SJSA1 (cell line): ENCODE measurements around the gene REC8. TPM values are rescaled to one million over a fixed set of nuclear protein-coding genes. Genes with fewer than 3 reads are reported as not detected.

Experiments used
- DNase-seq, 2 experiments: peaks; one replicate each; pipeline ENCODE4 v3.0.0-alpha.2; 2015 to 2020; ENCODE audit warnings: low spot score in 2 of 2, low read depth in 1 of 2
- H3K27ac ChIP-seq: fragments of 250-450 bp; sonication (Bioruptor Pico); 2 replicates; pipeline ENCODE4 v1.5.1; 2020; ENCODE audit warnings: mild to moderate bottlenecking, moderate library complexity
- H3K27me3 ChIP-seq: fragments of 250-450 bp; sonication (Bioruptor Pico); replicated peaks from 2 replicates; pipeline ENCODE4 v1.5.1; 2020; ENCODE audit warnings: mild to moderate bottlenecking, moderate library complexity
- H3K36me3 ChIP-seq: fragments of 250-450 bp; sonication (Bioruptor Pico); 2 replicates; pipeline ENCODE4 v1.5.1; 2020; ENCODE audit warnings: mild to moderate bottlenecking
- H3K4me1 ChIP-seq: fragments of 250-450 bp; sonication (Bioruptor Pico); replicated peaks from 2 replicates; pipeline ENCODE4 v1.6.1; 2021; ENCODE audit warnings: mild to moderate bottlenecking
- H3K4me3 ChIP-seq: fragments of 250-450 bp; sonication (Bioruptor Pico); 2 replicates; pipeline ENCODE4 v1.5.1; 2020; ENCODE audit warnings: mild to moderate bottlenecking
- H3K9me3 ChIP-seq: fragments of 250-450 bp; sonication (Bioruptor Pico); replicated peaks from 2 replicates; pipeline ENCODE4 v1.5.1; 2020; ENCODE audit warnings: mild to moderate bottlenecking
- total RNA-seq: library from RNA; depleted of rRNA; stranded (reverse); fragments of >200 nt; shearing (Covaris generic); gene quantifications from 2 replicates; pipeline ENCODE4 v1.2.3, GENCODE V29; 2014

REC8 gene
- total RNA-seq, 1 experiment from 2014 or later = 0.47 TPM

DNA sequence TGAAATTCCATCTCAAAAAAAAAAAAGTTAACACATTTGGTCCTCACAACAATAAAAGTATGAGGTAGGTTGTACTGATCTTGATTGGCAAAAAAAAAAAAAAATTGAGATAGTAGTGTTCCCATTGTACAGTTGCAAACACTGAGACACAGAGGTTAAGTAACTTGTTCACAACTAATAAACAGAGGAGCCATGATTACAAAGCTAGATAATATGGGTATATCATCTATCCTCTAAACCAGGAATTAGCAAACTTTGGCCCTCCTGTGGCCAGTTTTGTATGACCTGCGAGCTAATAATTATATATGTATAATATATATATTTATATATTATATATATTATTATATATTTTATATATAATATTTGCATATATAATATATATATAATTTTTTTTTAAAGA, 38.1 kb upstream of the REC8 start:
- H3K4me3 ChIP-seq = no peak overlapping the region

DNA sequence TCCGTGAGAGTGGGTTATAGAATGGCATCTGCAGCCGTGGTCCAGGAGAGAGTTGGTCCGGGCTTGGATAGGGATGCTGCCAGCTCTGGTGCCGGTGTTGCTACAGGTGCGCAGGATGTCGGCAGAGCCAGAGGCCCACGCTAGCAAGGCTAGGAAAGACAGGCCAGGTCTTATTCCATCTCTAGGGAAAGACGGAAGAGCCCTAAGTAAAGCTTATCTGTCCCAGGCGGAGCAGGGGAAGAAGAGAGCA, 36.4 kb upstream of the REC8 start:
- Histone ChIP-seq H3K4me3 (peak overlapping the region; percentile 91), H3K27ac (no peak overlapping the region), H3K36me3 (peaks cover 38% of the 10 kb centered on the region), H3K4me1 (peaks cover 13% of the 10 kb centered on the region), H3K27me3 (no peaks in the 10 kb centered on the region), H3K9me3 (no peaks in the 10 kb centered on the region; the same call in 1 of the 2 replicates)
- no peak for DNase-seq

More for the DNA sequence above, 38.1 kb upstream of the REC8 start:
- DNase-seq = no peak
- H3K27ac ChIP-seq = no peak overlapping the region
- no peaks in the 10 kb centered on the region; the same call in 1 of the 2 replicates for H3K9me3 ChIP-seq
- H3K27me3 ChIP-seq = no peaks in the 10 kb centered on the region
- H3K36me3 ChIP-seq = peaks cover 27% of the 10 kb centered on the region
- peaks cover 13% of the 10 kb centered on the region for H3K4me1 ChIP-seq

GRCh38 chr14:24135834-24136683, 35.8 kb upstream of the REC8 start, which contains the start of gene PSME1:
PSME1 (plus strand) TSS chr14:24136194; CDS start chr14:24136263, 69 bp downstream.
- Histone ChIP-seq H3K36me3 (peaks cover 38% of the 10 kb centered on the region), H3K4me3 (peak within 1 kb of the TSS; percentile 91), H3K4me1 (peaks cover 13% of the 10 kb centered on the region), H3K27ac (peak within 1 kb of the TSS; percentile 66), H3K27me3 (no peaks in the 10 kb centered on the region), H3K9me3 (no peaks in the 10 kb centered on the region; the same call in 1 of the 2 replicates)
- peak; percentile 77 to 91 for DNase-seq

GRCh38 chr14:24136684-24137528, 35.0 kb upstream of the REC8 start:
- H3K27ac ChIP-seq = no peak overlapping the region; the same call in 1 of the 2 replicates
- H3K36me3 ChIP-seq = peaks cover 40% of the 10 kb centered on the region
- H3K4me3 ChIP-seq = peak overlapping the region; percentile 91
- no peak for DNase-seq
- no peaks in the 10 kb centered on the region; the same call in 1 of the 2 replicates for H3K9me3 ChIP-seq
- no peaks in the 10 kb centered on the region for H3K27me3 ChIP-seq
- peaks cover 16% of the 10 kb centered on the region for H3K4me1 ChIP-seq

GRCh38 chr14:24137529-24138395, 34.1 kb upstream of the REC8 start:
- Histone ChIP-seq H3K4me3 (no peak overlapping the region), H3K36me3 (peaks cover 45% of the 10 kb centered on the region), H3K27ac (no peak overlapping the region), H3K4me1 (peaks cover 20% of the 10 kb centered on the region), H3K27me3 (no peaks in the 10 kb centered on the region), H3K9me3 (no peaks in the 10 kb centered on the region; the same call in 1 of the 2 replicates)
- no peak for DNase-seq

DNA sequence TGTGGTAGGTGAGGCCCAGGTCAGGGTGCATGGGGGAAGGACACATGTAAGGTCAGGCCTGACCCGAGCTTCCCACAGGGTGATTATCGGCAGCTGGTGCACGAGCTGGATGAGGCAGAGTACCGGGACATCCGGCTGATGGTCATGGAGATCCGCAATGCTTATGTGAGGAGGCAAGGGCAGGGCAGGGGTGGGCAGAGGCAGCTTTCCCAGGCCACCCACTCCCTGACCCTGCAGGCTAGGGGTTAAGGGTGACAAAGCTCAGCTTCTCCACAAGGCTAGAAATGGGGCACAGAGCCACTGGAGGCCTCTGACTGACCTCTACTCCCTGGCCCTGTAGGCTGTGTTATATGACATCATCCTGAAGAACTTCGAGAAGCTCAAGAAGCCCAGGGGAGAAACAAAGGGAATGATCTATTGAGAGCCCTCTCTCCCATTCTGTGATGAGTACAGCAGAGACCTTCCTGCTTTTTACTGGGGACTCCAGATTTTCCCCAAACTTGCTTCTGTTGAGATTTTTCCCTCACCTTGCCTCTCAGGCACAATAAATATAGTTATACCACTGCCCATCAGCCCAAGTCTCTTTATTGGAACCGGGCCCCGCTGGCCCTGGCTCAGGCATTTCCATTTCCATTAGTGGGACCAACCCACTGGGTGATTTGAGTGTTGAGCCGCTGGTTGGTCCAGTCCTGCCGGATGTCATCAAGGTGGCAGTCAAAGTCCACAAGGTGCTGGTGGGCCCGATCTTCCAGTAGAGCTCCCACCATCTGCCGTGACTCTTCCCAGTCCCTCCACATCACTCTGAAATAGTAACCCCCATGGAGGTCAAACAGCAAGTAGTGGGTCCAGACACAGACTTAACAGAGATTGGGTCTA, 33.2 kb upstream of the REC8 start:
- Histone ChIP-seq H3K4me3 (no peak overlapping the region), H3K27ac (no peak overlapping the region), H3K27me3 (no peaks in the 10 kb centered on the region), H3K36me3 (peaks cover 54% of the 10 kb centered on the region), H3K9me3 (no peaks in the 10 kb centered on the region; the same call in 1 of the 2 replicates), H3K4me1 (peaks cover 21% of the 10 kb centered on the region)
- no peak for DNase-seq

- Histone ChIP-seq H3K4me3 (no peak overlapping the region), H3K4me1 (peaks cover 24% of the 10 kb centered on the region)
Observed at GRCh38 chr14:24139272-24139934, 32.5 kb upstream of the REC8 start.

DNA sequence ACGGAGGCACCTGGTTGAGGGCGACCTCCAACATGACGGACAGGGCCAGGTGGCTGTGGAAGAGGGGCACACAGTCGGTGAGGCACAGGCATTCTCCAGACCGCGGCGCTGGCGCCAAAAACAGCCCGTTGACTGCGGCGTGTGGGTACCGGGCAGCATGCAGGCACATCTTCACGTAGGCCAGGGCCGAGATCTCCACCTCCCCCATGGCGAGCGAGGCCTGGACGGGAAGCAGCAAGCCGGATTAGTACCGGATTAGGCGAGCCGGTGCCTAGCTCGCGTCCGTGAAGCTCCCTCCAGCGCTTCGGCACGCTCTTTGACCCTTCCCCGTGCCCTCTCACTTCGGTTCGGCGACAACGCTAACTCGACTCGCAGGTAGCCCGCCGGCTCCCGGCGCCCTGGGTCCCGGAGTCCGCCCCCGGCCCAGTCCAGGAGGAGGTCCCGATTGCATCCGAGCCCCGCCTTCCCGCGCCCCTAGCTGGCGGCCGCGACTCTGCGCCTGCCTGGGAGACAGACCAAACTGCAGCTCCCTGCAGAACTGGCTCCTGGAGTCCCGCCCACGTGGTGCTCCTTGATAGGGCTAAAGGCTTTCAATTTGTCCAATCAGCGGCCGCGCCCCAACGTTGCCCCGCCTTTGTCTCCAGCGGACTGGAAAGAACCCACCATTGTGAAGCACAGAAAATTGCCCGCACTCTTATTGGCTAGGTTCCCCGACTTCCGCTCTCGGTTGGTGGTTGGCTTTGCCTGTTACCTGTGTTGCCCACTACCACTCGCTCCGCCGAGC, 30.6 kb upstream of the REC8 start, which contains the start of gene EMC9:
EMC9 (minus strand) TSS at position 495 of the 784 bp plus-strand sequence; CDS start at position 208, 287 bp downstream.
- H3K27me3 ChIP-seq = no peaks in the 10 kb centered on the region
- H3K27ac ChIP-seq = peak within 1 kb of the TSS; percentile 50
- DNase-seq = peak; percentile 94 to 99
- H3K4me1 ChIP-seq = peaks cover 29% of the 10 kb centered on the region
- H3K36me3 ChIP-seq = peaks cover 68% of the 10 kb centered on the region
- no peaks in the 10 kb centered on the region for H3K9me3 ChIP-seq
- H3K4me3 ChIP-seq = peak within 1 kb of the TSS; percentile 68

More at GRCh38 chr14:24139272-24139934, 32.5 kb upstream of the REC8 start:
- Histone ChIP-seq H3K27me3 (no peaks in the 10 kb centered on the region), H3K27ac (no peak overlapping the region), H3K9me3 (no peaks in the 10 kb centered on the region; the same call in 1 of the 2 replicates), H3K36me3 (peaks cover 62% of the 10 kb centered on the region)
- no peak for DNase-seq

DNA sequence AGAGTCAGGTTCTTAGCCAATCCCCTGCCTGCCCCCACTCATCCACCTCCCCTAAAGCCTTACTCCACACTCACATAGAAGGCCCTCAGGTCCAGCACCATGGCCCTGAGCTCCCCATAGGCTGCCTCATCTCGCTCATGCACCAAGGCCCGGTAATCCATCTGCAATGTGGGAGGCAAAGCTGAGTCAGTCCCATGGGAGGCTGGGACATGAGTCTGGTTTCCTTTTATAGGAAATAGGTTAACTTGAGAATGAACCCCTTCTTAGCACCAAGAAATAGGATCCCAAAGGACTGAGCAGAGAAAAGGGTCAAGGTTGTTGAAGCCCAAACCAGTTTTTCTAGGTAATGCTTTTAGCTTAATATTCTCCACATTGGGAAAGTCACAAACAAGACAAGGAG, 28.4 kb upstream of the REC8 start:
- DNase-seq = no peak
- Histone ChIP-seq H3K36me3 (peaks cover 58% of the 10 kb centered on the region), H3K9me3 (no peaks in the 10 kb centered on the region), H3K27ac (no peak overlapping the region), H3K4me3 (no peak overlapping the region), H3K4me1 (peaks cover 28% of the 10 kb centered on the region), H3K27me3 (no peaks in the 10 kb centered on the region)

- no peak for DNase-seq
- no peak overlapping the region for H3K27ac ChIP-seq
- H3K27me3 ChIP-seq = no peaks in the 10 kb centered on the region
- no peaks in the 10 kb centered on the region for H3K9me3 ChIP-seq
- H3K4me3 ChIP-seq = no peak overlapping the region
- peaks cover 30% of the 10 kb centered on the region for H3K4me1 ChIP-seq
- H3K36me3 ChIP-seq = peaks cover 58% of the 10 kb centered on the region
Observed at GRCh38 chr14:24144451-24144850, 27.4 kb upstream of the REC8 start.

DNA sequence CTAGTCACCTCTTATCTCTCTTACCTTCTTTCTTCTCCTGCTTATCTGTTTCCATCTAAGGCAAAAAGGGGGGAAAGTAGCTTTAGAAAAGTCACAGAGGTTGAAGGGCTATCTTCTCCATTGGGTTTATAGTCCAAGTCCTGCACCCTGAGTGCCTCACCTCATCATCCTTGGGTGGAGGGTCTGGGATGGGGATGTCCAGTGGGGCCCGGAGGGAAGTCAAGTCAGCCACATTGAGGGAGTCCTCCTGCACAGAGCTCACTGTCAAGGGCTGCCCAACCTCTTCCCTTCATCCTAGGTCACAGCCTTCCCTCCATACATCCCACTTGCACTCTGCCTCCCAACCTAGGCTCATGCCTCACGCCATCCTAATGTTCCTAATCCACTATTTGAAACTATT, 26.7 kb upstream of the REC8 start:
- no peak for DNase-seq
- Histone ChIP-seq H3K4me3 (peak overlapping the region; percentile 86), H3K27me3 (no peaks in the 10 kb centered on the region), H3K9me3 (no peaks in the 10 kb centered on the region), H3K27ac (no peak overlapping the region), H3K36me3 (peaks cover 62% of the 10 kb centered on the region), H3K4me1 (peaks cover 30% of the 10 kb centered on the region)
